Measurements from ENCODE around the gene NPBWR2.

DNA sequence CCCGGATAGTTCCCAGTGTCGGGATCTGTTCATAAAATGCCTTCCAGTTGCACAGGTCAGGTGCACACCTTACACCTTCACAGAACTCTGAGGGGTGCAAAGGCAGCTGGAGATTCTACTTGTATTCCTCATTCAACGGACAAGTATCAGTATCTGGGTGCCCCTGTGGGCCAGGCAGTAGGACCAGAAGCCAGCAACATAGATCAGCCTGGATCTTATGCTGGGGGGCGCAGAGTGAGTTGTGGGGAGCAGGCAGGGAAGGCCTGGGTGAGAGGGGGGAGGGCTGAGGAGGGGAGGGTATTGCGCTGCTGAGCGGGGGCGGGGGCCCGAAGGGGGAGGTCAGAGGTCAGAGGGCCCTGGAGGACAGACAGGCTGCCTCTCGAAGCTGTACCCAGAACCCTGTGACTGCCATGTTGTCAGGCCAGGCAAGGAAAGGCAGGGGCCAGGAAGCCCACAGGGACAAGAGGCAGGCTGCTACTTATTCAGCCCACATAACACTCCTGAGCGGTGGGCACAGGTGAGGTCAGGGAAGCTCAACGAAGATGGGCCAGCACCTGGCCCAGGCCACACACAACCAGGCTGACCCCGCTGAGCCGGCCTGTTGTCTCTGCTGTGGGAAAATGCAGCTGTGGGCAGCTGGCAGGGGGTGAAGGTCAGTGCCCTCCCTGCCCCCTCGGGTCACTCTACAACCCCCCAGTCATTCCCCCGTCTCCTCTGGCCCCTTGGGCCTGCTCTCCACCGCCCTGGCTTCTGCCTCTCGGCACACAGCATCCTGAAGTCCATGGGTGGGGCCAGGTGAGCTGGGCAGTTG is 26.3 kb downstream of the NPBWR2 start:
- TF ChIP-seq, protein P1, sequence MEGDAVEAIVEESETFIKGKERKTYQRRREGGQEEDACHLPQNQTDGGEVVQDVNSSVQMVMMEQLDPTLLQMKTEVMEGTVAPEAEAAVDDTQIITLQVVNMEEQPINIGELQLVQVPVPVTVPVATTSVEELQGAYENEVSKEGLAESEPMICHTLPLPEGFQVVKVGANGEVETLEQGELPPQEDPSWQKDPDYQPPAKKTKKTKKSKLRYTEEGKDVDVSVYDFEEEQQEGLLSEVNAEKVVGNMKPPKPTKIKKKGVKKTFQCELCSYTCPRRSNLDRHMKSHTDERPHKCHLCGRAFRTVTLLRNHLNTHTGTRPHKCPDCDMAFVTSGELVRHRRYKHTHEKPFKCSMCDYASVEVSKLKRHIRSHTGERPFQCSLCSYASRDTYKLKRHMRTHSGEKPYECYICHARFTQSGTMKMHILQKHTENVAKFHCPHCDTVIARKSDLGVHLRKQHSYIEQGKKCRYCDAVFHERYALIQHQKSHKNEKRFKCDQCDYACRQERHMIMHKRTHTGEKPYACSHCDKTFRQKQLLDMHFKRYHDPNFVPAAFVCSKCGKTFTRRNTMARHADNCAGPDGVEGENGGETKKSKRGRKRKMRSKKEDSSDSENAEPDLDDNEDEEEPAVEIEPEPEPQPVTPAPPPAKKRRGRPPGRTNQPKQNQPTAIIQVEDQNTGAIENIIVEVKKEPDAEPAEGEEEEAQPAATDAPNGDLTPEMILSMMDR (IDR thresholded peaks at IDR 0.05; ENCODE audit: low read depth, low read length), result no peak
- TF ChIP-seq POLR2A (IDR thresholded peaks at IDR 0.05; ENCODE audit: extremely low read depth, insufficient read length), result no peak
- TF ChIP-seq MYC (IDR thresholded peaks at IDR 0.05; ENCODE audit: low read depth, low read length), result no peak
